GM12891 (cell line): ENCODE measurements around the gene CNTNAP5.

Experiments used
- PAX5 ChIP-seq: IDR thresholded peaks from 2 replicates; pipeline ENCODE4 v1.6.1; 2011; ENCODE audit warnings: low read length, moderate library complexity, mild to moderate bottlenecking; ENCODE audit not compliant: insufficient read depth, severe bottlenecking
- POLR2A ChIP-seq: IDR thresholded peaks from 2 replicates; pipeline ENCODE4 v1.6.1; 2011; ENCODE audit warnings: low read depth, low read length, control low read depth
- POLR2AphosphoS5 ChIP-seq: IDR thresholded peaks from 2 replicates; pipeline ENCODE4 v1.6.1; 2011; ENCODE audit warnings: low read depth, low read length, control low read depth
- SPI1 ChIP-seq: IDR thresholded peaks from 2 replicates; pipeline ENCODE4 v1.6.1; 2011; ENCODE audit warnings: low read depth, low read length, control low read depth
- TAF1 ChIP-seq: IDR thresholded peaks from 2 replicates; pipeline ENCODE4 v1.6.1; 2011; ENCODE audit warnings: low read depth, low read length, control low read depth

- TF ChIP-seq POLR2A (no peak), POLR2AphosphoS5 (no peak), TAF1 (no peak), PAX5 (no peak), SPI1 (no peak)
Measured at GRCh38 chr2:124482044-124482443, 457.0 kb downstream of the CNTNAP5 start.
